Stimulated activated CD4-positive, alpha-beta T cell treated with anti-CD3 and anti-CD28 coated beads, Interleukin-1b, Interleukin-23, amount 100 ng/mL, for 24 hours (primary cell): Measurements from ENCODE around the gene UBAC2.

Source experiments
- DNase-seq, 4 experiments: peaks; one replicate each; pipeline ENCODE4 v3.0.0-alpha.2; 2020; ENCODE audit warnings: low read depth in 4 of 4, low spot score in 1 of 4

UBAC2 gene

GRCh38 chr13:99331881-99332293 lies 131.2 kb downstream of the UBAC2 start:
- DNase-seq = no peak

- DNase-seq = no peak
Measured at GRCh38 chr13:99332456-99332855, 131.8 kb downstream of the UBAC2 start.

GRCh38 chr13:99334221-99334620 lies 133.6 kb downstream of the UBAC2 start:
- no peak for DNase-seq

- DNase-seq = no peak
Measured at GRCh38 chr13:99335087-99335486, 134.4 kb downstream of the UBAC2 start.

DNA sequence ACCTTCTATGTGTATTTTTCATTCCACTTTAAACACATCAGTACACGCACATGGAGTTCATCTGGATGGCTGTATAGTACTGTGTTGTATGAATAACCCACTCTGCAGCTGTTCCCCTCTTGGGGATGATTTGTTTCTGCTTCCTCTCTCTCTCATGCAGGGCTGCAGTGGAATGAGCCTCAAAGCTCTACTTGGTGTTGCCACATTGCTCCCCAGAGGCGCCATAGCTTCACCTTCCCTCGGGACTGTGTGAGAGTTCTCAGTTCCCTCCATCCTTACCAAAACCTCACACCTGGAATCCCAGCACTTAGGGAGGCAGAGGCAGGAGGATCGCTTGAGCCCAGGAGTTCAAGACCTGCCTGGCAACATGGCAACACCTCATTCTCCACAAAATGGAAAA lies 134.9 kb downstream of the UBAC2 start:
- DNase-seq = no peak

DNA sequence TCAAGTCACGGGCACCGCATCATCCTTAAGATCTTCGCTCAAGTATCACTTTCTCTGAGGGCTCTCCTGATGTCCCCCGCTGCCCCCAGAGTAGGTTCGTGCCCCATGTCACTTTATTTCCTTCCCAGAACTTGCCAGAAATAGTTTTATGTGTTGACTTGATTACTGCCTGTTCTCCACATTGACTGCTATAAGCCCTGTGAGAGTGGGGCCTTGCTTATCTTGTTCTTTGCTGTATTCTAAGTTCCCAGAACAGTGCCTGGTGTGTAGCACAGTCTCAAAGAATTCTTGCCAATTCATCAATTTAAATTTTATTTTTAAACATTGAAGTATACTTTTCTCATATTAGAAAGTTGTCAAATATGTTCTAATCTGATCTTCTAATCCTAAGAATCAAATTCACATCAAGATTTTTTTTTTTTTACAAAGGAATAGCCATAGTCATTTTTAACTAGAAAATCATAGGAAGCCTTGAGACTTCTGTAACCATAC lies 138.6 kb downstream of the UBAC2 start:
- no peak for DNase-seq

- no peak for DNase-seq
Measured at GRCh38 chr13:99339736-99340397, 139.2 kb downstream of the UBAC2 start.

GRCh38 chr13:99340638-99341037 lies 140.0 kb downstream of the UBAC2 start:
- DNase-seq = no peak

GRCh38 chr13:99341969-99342722 lies 141.5 kb downstream of the UBAC2 start:
- no peak for DNase-seq

GRCh38 chr13:99342723-99343315 lies 142.2 kb downstream of the UBAC2 start:
- no peak for DNase-seq

DNA sequence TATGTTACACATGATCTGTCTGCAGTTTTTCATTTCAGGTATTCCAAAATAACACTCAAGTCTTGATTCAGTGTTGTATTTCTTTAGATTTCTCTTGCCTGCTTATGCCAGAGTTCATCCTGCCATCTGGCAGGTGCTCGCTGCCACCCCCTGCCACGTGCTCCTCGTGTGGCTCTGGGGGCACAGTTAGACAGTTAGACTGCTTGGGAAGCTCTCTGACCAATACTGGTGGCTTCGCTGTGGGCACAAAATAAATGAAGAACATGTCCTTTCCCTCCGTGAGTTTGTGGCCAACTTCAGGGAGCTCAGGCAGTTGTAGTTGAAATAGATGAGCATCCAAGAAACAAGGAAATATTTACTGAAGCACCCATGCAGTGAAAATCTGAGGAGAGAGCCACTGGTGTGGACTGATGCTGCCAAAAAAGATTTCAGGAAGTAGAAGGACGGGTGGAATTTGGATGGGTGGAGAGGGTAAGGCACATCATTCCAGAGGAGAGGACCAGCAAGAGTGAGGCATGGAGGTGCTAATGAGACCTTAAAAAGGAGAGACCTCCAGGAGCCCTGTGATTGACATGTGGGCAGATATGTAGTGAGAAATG lies 144.1 kb downstream of the UBAC2 start:
- no peak for DNase-seq

DNA sequence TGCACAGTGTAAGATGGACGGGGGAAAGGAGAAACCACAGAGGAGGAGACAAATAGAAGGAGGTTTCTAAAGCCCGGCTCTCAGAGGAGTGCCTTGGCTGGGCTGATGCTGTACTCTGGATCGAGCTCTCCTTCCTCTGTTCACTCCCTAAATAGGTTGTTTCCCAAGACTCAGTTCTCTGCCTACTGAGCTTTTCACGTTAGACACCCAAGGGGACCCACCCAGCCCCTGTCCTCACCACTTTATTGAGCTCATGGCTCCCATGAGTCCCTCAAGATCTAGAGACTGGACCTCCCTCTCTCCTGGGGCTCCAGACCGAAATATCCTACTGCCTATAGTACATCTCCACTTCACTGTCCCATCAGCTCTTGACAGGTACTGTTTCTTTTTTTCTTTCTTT lies 144.7 kb downstream of the UBAC2 start:
- DNase-seq = no peak

- no peak for DNase-seq
Measured at GRCh38 chr13:99346335-99347042, 145.8 kb downstream of the UBAC2 start.

DNA sequence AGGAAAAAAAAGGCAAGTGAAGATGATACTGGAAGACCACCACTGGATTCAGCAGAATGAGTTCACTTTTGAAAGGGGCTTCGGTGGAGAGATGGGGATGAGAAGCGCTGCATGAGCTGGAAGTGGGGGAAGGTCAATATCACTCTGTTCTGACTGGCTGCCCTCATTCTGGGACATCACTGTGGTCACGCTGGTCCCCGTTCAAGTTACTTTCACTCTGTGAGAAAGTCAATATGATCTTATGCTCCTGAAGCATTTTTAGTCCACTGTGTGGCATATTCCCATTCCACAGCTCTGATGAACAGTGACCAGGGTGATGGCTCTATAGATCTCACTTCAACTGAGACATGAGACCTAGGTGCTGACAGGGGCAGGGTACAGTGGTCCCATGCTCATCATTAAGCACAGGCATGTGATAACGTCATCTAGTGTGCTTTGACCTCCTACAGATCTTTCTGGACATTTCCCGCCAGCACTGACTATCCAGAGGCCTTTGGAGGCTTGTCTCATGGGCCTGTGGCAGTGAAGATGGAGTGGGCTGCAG lies 146.8 kb downstream of the UBAC2 start:
- DNase-seq = no peak

- DNase-seq = no peak
Measured at GRCh38 chr13:99347911-99348451, 147.3 kb downstream of the UBAC2 start.

DNA sequence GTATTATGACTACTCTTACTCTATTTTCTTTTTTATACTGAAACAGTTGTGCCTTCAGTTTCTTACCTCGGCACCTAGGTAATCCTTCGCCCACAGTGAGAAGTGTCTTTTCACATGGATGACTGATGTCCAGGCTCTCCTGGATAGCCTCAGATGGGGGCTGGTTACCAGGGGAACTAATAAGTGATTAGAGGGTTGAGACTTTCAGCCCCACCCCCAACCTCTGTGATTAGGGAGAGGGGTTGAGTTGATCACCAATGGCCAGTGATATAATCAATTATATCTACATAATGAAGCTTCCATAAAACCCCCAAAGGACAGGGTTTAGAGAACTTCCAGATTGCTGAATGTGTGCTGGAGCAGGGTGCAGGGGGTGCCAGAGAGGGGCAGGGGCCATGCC lies 149.5 kb downstream of the UBAC2 start:
- DNase-seq = no peak

- DNase-seq = no peak
Measured at GRCh38 chr13:99351772-99352171, 151.1 kb downstream of the UBAC2 start.

GRCh38 chr13:99352351-99353245 lies 151.9 kb downstream of the UBAC2 start:
- no peak for DNase-seq

- DNase-seq = no peak
Measured at GRCh38 chr13:99353246-99353600, 152.6 kb downstream of the UBAC2 start.

DNA sequence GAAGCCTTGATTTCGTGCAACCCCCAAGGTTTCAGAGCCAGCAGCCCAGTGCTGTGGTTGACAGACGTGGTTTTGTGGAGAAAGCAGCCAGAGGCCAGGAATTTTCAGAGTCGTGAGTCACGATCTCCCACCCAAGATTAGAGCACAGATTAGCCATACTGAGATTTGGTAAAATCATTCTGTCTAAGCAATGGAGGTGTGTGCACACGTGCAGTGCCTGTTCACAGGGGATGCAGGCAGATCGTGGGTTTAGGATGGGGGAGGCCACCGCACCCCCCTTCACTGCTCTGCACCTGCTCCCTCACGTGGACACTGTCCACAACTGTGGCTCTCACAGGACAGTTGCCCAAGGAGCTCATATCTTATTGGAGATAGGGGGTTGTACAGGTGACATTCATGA lies 153.2 kb downstream of the UBAC2 start:
- DNase-seq = no peak
